ENCODE results near the gene DNAJB4. TPM values are rescaled to one million over a fixed set of nuclear protein-coding genes. Genes with fewer than 3 reads are reported as not detected.

The DNAJB4 gene
- total and polyA plus RNA-seq, 2 of the 8 experiments (the other 6 are each of a cell fraction or from before 2014, with no cell fraction given), result 6.6 to 21.8 TPM

- no peak overlapping the region for H2BK12ac ChIP-seq (ENCODE audit: low read depth, low read length)
- TF ChIP-seq BACH1 (IDR thresholded peaks at IDR 0.05; ENCODE audit: low read length) (no peak), NANOG (IDR thresholded peaks at IDR 0.05; ENCODE audit: insufficient read depth, low read depth, low read length, poor library complexity, severe bottlenecking) (no peak), ZNF274 (IDR thresholded peaks at IDR 0.05; ENCODE audit: borderline replicate concordance, extremely low read depth, low read length) (no peak)
- no peak overlapping the region for H2BK120ac ChIP-seq (replicated peaks; ENCODE audit: low read depth, low read length)
- CTCF ChIA-PET (ENCODE audit: partially characterized antibody), result interaction anchor here (0.5 to 0.9 kb wide), 3 partner anchors 18 to 50 kb away, joined by 3 read pairs; no protein-coding TSS in a partner anchor
- H2BK15ac ChIP-seq (ENCODE audit: low read length), result no peak overlapping the region
- no peak overlapping the region for H3K18ac ChIP-seq (ENCODE audit: extremely low read depth, low read length)
- H2AFZ ChIP-seq (ENCODE audit: low read length), result no peak overlapping the region
- no peak overlapping the region for H3K4me2 ChIP-seq (ENCODE audit: insufficient read depth in 1 of 2, low read depth in 2 of 2, low read length in 2 of 2)
- H3K56ac ChIP-seq (replicated peaks; ENCODE audit: insufficient read length, low read depth, low read length), result no peak overlapping the region
- no peak overlapping the region for H3K14ac ChIP-seq (ENCODE audit: insufficient read length)
- H4K20me1 ChIP-seq (replicated peaks in 1 of 2; ENCODE audit: control insufficient read depth in 1 of 2, insufficient read depth in 2 of 2, low read length in 2 of 2), result no peaks in the 10 kb centered on the region
- no peak overlapping the region for H4K5ac ChIP-seq (ENCODE audit: insufficient read length, low read depth, low read length)
- H3K4ac ChIP-seq (replicated peaks; ENCODE audit: insufficient read length, low read depth, low read length), result no peak overlapping the region
- no peak overlapping the region for H4K91ac ChIP-seq (replicated peaks; ENCODE audit: insufficient read length, low read length)
- H4K8ac ChIP-seq (ENCODE audit: extremely low read depth, insufficient read depth, low read length), result no peak overlapping the region
- no peaks in the 10 kb centered on the region for H3K79me2 ChIP-seq (ENCODE audit: control insufficient read depth in 1 of 2, insufficient read depth in 2 of 2, low read length in 2 of 2)
- DNase-seq (ENCODE audit: low read depth in 1 of 2, low spot score in 2 of 2) (no peak), FAIRE-seq (no peak)
- POLR2A ChIA-PET (ENCODE audit: partially characterized antibody), result no interaction called here
- 92% methylated on average over 2 of the region's 2 CpGs; no CpG with 5 or more reads in 1 of the 2 experiments for WGBS, 2 experiments (ENCODE audit: extremely low coverage in 1 of 2, insufficient coverage in 1 of 2, insufficient read length in 1 of 2, insufficient replicate concordance in 2 of 2, low coverage in 1 of 2, low lambda C conversion rate in 2 of 2, missing lambda C conversion rate in 1 of 2)
- H2BK5ac ChIP-seq (ENCODE audit: low read depth, low read length), result no peak overlapping the region
- H3K27ac ChIP-seq (ENCODE audit: low read depth, low read length), result no peak overlapping the region
- peaks cover 0 to 18% (median 14%) of the 10 kb centered on the region in 4 experiments; a peak in 6 of 7 replicates for H3K27me3 ChIP-seq (replicated peaks in 1 of 4; ENCODE audit: control insufficient read depth in 3 of 4, extremely low read depth in 1 of 4, insufficient read depth in 3 of 4, low read length in 3 of 4)
- H3K9ac ChIP-seq (replicated peaks in 1 of 4; ENCODE audit: extremely low read depth in 1 of 4, low read depth in 3 of 4, low read length in 3 of 4), result no peak overlapping the region
- H3K4me3 ChIP-seq (ENCODE audit: extremely low read depth in 1 of 4, insufficient read depth in 2 of 4, low read depth in 3 of 4, low read length in 4 of 4), result no peak overlapping the region
- H2AK5ac ChIP-seq (ENCODE audit: low read depth, low read length), result no peak overlapping the region
- H2BK20ac ChIP-seq (ENCODE audit: low read length), result no peak overlapping the region
- H3K4me1 ChIP-seq (replicated peaks in 1 of 4; ENCODE audit: control insufficient read depth in 3 of 4, insufficient read depth in 4 of 4, low read length in 3 of 4), result peaks cover 0 to 8% (median 3%) of the 10 kb centered on the region in 4 experiments; a peak in 3 of 7 replicates
- no peak overlapping the region for H3K23ac ChIP-seq (ENCODE audit: insufficient read length)
- H3K36me3 ChIP-seq (ENCODE audit: control insufficient read depth in 2 of 4, insufficient read depth in 4 of 4, low read length in 3 of 4), result no peaks in the 10 kb centered on the region
- peaks cover 6% of the 10 kb centered on the region; the same call in 1 of the 2 replicates for H3K23me2 ChIP-seq (ENCODE audit: low read depth, low read length)
- H3K79me1 ChIP-seq (ENCODE audit: low read depth, low read length), result no peaks in the 10 kb centered on the region
- H3K9me3 ChIP-seq (ENCODE audit: insufficient read depth in 2 of 2, low read depth in 1 of 2, low read length in 1 of 2), result no peaks in the 10 kb centered on the region
These were observed 46.3 kb downstream of the DNAJB4 start for GRCh38 chr1:78051005-78051404.
